Measurements from ENCODE around the gene ARHGEF10L.

ARHGEF10L gene

DNA sequence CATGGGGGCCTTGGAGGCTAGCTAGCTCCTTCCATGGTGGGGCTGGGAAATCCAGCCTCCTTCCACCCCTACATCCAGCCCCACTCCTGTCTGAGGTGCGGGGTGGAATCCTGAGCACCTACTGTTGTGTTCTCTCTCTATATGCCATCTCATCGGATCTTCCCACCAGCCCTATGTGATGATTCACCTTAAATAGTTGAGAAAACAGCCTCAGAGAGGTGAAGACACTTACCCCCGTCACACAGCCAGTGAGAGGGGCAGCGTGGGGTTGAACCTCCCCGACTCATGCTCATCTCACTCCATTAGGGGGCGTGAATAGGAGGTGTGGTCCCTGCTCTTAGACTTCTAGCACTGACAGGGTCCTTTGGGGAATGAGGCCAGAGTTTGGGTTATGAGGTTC lies 184.7 kb downstream of the ARHGEF10L start:
- H3K4me3 ChIP-seq (ENCODE audit: low read length) = no peak overlapping the region
- DNase-seq (ENCODE audit: low read depth) = no peak
- TF ChIP-seq, protein P1, sequence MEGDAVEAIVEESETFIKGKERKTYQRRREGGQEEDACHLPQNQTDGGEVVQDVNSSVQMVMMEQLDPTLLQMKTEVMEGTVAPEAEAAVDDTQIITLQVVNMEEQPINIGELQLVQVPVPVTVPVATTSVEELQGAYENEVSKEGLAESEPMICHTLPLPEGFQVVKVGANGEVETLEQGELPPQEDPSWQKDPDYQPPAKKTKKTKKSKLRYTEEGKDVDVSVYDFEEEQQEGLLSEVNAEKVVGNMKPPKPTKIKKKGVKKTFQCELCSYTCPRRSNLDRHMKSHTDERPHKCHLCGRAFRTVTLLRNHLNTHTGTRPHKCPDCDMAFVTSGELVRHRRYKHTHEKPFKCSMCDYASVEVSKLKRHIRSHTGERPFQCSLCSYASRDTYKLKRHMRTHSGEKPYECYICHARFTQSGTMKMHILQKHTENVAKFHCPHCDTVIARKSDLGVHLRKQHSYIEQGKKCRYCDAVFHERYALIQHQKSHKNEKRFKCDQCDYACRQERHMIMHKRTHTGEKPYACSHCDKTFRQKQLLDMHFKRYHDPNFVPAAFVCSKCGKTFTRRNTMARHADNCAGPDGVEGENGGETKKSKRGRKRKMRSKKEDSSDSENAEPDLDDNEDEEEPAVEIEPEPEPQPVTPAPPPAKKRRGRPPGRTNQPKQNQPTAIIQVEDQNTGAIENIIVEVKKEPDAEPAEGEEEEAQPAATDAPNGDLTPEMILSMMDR (IDR thresholded peaks at IDR 0.05; ENCODE audit: insufficient read depth, low read depth, low read length, missing control alignments) = no peak

DNA sequence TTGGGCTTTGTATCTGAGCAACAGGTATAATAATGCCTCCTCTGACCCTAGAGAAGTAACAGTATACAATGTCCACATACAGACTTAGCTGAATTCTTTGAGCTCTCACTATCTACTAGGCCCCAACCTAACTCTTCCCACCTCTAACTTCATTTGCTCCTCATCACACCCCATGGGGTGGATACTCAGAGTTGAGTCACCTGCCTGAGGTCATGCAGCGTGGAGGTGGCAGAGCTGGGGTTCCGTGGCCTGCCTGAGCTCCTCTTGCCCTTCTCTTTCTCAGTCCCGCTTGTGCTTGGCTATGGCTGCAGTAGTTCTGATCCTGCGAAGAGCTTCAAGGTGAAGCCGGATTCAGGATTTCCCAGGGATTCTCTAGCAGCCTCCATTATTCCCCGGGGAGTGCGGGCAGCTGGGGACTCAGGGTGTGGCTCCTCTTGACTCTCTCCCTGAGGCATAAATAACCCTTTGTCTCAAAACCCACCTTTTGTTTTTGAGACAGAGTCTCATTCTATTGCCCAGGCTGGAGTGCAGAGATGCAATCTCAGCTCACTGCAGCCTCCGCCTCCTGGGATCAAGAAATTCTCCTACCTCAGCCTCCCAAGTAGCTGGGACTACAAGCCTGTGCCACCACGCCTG lies 185.7 kb downstream of the ARHGEF10L start:
- TF ChIP-seq, protein P1 (IDR thresholded peaks at IDR 0.05; ENCODE audit: insufficient read depth, low read depth, low read length, missing control alignments) = no peak
- H3K4me3 ChIP-seq (ENCODE audit: low read length) = no peak overlapping the region
- no peak for DNase-seq (ENCODE audit: low read depth)

DNA sequence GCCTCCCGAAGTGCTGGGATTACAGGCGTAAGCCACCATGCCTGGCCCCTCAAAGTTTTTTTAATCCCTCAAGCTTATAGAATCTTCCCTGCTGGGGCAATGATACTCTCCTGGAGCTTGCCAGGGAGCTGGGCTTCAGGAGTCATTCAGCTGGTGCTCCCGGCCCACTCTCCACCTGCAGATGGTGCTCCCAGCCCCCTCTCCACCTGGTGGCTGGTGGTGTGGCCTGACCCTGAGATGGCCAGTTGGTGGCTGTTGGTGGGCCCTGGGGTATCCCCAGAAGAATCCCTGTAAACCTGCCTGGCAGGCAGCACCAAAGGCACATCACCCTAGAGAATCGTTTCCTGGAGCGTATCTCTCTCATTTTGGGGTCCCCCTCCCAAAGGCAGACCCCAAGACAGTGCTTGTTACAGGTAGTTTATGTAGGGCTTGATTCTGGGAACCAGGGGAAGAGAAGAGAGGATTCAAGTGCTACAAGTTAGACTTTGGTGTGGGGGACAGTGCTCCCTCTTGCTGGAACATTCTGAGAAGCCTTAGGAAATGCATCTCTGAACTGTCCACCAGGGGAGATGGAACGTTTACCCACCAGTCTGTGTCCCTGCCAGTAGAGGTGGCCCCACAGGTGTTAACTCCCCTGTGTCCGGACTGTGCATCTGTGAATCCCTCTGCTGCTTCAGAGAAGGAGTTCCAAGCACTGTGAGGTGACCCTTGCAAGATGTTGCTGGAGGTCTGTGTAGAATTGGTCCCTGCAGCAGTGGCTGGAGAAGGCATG lies 186.5 kb downstream of the ARHGEF10L start:
- TF ChIP-seq, protein P1 (IDR thresholded peaks at IDR 0.05; ENCODE audit: insufficient read depth, low read depth, low read length, missing control alignments) = no peak
- DNase-seq (ENCODE audit: low read depth) = no peak
- H3K4me3 ChIP-seq (ENCODE audit: low read length) = no peak overlapping the region

DNA sequence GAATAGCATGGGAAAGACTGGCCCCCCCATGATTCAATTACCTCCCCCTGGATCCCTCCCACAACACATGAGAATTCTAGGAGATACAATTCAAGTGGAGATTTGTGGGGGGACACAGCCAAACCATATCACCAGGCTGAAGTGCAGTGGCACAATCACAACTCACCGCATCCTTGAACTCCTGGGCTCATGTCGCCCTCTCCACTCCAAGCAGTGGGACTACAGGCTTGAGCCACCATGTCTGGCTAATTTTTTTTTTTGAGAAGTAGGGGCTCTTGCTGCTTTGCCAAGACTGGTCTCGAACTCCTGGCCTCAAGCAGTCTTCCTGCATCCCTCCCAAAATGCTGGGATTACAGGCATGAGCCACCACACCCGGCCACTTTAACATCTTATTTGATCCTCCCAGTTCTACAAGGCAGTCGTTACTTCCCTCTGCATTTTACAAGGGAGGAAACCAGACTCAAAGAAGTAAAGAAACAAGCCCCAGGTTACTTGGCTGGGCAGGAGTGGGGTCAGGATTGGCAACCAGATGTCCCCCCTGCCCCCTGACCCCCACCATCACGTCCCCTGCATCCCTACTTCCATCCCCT lies 188.7 kb downstream of the ARHGEF10L start:
- no peak overlapping the region for H3K4me3 ChIP-seq (ENCODE audit: low read length)
- DNase-seq (ENCODE audit: low read depth) = no peak
- TF ChIP-seq, protein P1 (IDR thresholded peaks at IDR 0.05; ENCODE audit: insufficient read depth, low read depth, low read length, missing control alignments) = no peak

DNA sequence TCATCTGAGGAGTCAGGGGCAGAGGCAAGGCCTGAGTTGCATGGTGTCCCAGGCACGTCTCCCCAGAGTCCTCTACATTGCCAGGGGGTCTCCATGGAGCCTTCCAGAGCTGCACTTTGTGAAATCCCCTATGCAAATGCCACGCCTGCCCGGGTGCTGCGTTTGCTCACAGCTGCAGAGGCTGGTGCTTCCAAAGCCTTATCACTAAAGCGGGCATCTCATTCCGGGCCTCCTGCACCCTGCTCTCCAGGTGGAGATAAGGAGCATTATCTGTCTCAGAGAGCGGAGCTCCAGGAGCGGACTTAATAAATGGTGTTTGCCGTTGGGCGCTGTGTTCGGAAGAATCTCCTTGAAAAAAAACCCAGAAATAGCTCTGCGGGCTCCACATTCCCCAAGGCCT lies 189.8 kb downstream of the ARHGEF10L start:
- DNase-seq (ENCODE audit: low read depth) = no peak
- TF ChIP-seq, protein P1 (IDR thresholded peaks at IDR 0.05; ENCODE audit: insufficient read depth, low read depth, low read length, missing control alignments) = no peak

DNA sequence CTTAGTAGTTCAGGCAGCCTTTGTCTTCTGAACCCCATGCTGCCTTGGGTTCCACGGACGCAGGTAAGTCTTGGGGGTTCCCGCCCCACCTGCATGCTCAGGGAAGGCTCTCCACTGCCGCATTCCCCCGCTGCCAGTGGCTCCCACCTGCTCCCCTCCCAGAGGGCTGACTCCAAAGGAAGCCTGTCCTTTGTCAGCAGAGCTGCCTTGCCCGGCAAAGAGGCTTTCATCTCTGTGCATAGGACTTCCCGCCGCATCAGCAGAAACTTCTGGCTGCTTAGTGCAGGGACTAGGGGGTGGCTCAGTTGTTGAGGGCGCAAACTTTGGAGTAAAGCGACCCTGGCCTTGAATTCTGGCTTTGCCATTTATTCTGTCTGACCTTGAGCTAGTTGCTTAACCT lies 190.4 kb downstream of the ARHGEF10L start:
- DNase-seq (ENCODE audit: low read depth) = no peak
- TF ChIP-seq, protein P1 (IDR thresholded peaks at IDR 0.05; ENCODE audit: insufficient read depth, low read depth, low read length, missing control alignments) = no peak
- no peak overlapping the region for H3K4me3 ChIP-seq (ENCODE audit: low read length)

More for the DNA sequence above, 189.8 kb downstream of the ARHGEF10L start:
- H3K4me3 ChIP-seq (ENCODE audit: low read length) = no peak overlapping the region

Measured in epithelial cell of esophagus (primary cell).